Nephron progenitor cell (in vitro differentiated cells): ENCODE results near the gene CTXND1.

Experiments used
- DNase-seq: peaks from one replicate; pipeline ENCODE4 v3.0.0; 2021
- H3K27ac Mint-ChIP-seq: 2 replicates; pipeline ENCODE4 v1.8.0; 2021; ENCODE audit warnings: mild to moderate bottlenecking, moderate library complexity, mixed read lengths
- H3K27me3 Mint-ChIP-seq: 2 replicates; pipeline ENCODE4 v1.8.0; 2021; ENCODE audit warnings: mild to moderate bottlenecking, low read depth, mixed read lengths; ENCODE audit not compliant: poor library complexity
- H3K36me3 Mint-ChIP-seq: 2 replicates; pipeline ENCODE4 v1.8.0; 2021; ENCODE audit warnings: low read depth, mixed read lengths
- H3K4me1 Mint-ChIP-seq: 2 replicates; pipeline ENCODE4 v1.8.0; 2021; ENCODE audit warnings: mixed read lengths
- H3K4me3 Mint-ChIP-seq: 2 replicates; pipeline ENCODE4 v1.8.0; 2021; ENCODE audit warnings: mild to moderate bottlenecking, moderate library complexity, mixed read lengths
- H3K9me3 Mint-ChIP-seq: 2 replicates; pipeline ENCODE4 v1.8.0; 2021; ENCODE audit warnings: mild to moderate bottlenecking, moderate library complexity, mixed read lengths
- CTCF ChIP-seq: fragments of 200-600 bp; sonication (generic); IDR thresholded peaks from 2 replicates; pipeline ENCODE4 v1.5.0; 2021; ENCODE audit warnings: antibody characterized with exemption

The CTXND1 gene

DNA sequence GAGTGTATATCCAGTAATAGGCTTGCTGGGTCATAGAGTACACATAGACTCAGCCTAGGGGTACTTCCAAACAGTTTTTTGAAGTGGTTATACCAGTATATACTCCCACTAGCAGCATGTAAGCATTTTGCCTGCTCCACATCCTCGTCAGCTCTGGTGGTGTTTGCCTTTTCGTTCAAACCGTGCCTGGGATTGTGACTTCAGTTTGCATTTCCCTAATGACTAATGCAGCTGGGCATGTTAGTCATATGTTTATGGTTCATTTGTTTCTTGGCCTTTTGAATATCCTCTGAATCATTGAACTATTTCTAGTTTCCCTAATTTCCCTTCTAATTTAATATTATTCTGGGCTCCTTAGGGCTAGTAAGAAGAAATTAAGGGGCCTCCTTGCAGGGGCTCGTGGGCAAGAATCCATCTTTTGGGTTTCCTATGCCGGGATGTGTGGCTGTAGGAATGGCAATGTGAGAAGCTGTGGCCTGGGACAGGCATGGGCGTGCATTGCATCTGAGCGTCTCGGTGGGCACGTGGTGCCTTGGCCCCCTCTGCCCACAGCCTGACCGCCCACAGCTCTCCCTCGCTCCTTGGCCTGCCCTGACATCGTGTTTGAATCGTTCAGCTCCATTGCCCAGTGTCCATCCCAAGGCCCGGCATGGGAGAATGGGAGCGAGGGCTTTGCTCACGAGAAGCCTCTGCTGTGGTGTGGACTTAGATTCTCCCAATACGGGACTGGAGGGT, 72.8 kb downstream of the CTXND1 start:
- Mint-ChIP-seq H3K27ac (peak overlapping the region; percentile 80), H3K4me3 (no peak overlapping the region), H3K4me1 (no peaks in the 10 kb centered on the region), H3K9me3 (no peaks in the 10 kb centered on the region), H3K27me3 (peaks cover 9% of the 10 kb centered on the region), H3K36me3 (peaks cover 73% of the 10 kb centered on the region)
- no peak for DNase-seq
- no peak for TF ChIP-seq CTCF

- Mint-ChIP-seq H3K4me3 (no peak overlapping the region), H3K9me3 (no peaks in the 10 kb centered on the region), H3K4me1 (no peaks in the 10 kb centered on the region), H3K27me3 (peaks cover 9% of the 10 kb centered on the region), H3K36me3 (peaks cover 77% of the 10 kb centered on the region), H3K27ac (no peak overlapping the region)
- no peak for DNase-seq
- no peak for TF ChIP-seq CTCF
These were observed 74.9 kb downstream of the CTXND1 start for GRCh38 chr15:80177156-80177555.

- Mint-ChIP-seq H3K4me3 (no peak overlapping the region), H3K27ac (no peak overlapping the region), H3K9me3 (no peaks in the 10 kb centered on the region), H3K36me3 (peaks cover 79% of the 10 kb centered on the region), H3K27me3 (peaks cover 9% of the 10 kb centered on the region), H3K4me1 (peaks cover 4% of the 10 kb centered on the region)
- DNase-seq = no peak
- TF ChIP-seq CTCF = no peak
These were observed 75.6 kb downstream of the CTXND1 start for GRCh38 chr15:80176443-80176842.

DNA sequence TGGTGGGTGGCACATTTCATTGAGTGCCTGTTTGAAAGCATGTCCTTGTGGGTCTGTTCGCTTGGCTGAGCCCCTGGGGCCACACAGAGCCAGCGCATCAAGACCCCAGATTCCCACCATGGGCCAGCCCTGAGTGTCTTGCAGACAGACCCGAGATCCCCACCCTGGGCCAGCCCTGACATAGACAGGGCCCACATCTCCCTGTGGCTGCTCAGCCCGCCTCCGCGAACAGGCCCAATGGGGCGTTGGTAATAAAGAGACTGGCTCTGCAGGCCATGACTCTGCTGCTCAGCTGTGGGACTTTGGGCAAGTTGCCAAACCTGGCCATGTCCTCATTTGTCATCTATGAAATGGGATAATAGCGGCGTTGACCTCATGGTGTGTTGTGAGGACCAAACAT, 76.6 kb downstream of the CTXND1 start:
- no peak for TF ChIP-seq CTCF
- peaks cover 5% of the 10 kb centered on the region for H3K4me1 Mint-ChIP-seq
- no peaks in the 10 kb centered on the region for H3K9me3 Mint-ChIP-seq
- H3K36me3 Mint-ChIP-seq = peaks cover 82% of the 10 kb centered on the region
- peaks cover 9% of the 10 kb centered on the region for H3K27me3 Mint-ChIP-seq
- no peak overlapping the region for H3K27ac Mint-ChIP-seq
- no peak for DNase-seq
- no peak overlapping the region for H3K4me3 Mint-ChIP-seq

GRCh38 chr15:80174017-80174746, 77.8 kb downstream of the CTXND1 start:
- Mint-ChIP-seq H3K36me3 (peaks cover 83% of the 10 kb centered on the region), H3K27ac (no peak overlapping the region), H3K9me3 (no peaks in the 10 kb centered on the region), H3K27me3 (peaks cover 9% of the 10 kb centered on the region), H3K4me1 (peaks cover 5% of the 10 kb centered on the region), H3K4me3 (no peak overlapping the region)
- DNase-seq = no peak
- TF ChIP-seq CTCF = no peak
